Thoracic aorta (tissue), 2 donors: Measurements from ENCODE around the gene OR2T1. TPM values are rescaled to one million over a fixed set of nuclear protein-coding genes. Genes with fewer than 3 reads are reported as not detected.

Source experiments
- ATAC-seq: fragments of 150-250 bp; one replicate; pipeline ENCODE4 v1.8.0; 2017; ENCODE audit warnings: low read depth; ENCODE audit not compliant: insufficient number of reproducible peaks, low FRiP score
- DNase-seq: peaks from one replicate; pipeline ENCODE4 v3.0.0-alpha.2; 2020; ENCODE audit warnings: low spot score
- H3K27ac ChIP-seq, 2 donors: fragments of 200-600 bp; sonication (generic); 1 replicate in 1 of 2; 2 replicates in 1 of 2; pipeline ENCODE4 v1.5.1; 2016; ENCODE audit warnings: mild to moderate bottlenecking in 2 of 2, moderate library complexity in 2 of 2
- H3K27me3 ChIP-seq: fragments of 200-600 bp; sonication (generic); replicated peaks from 2 replicates; pipeline ENCODE4 v1.6.0; 2016; ENCODE audit warnings: mild to moderate bottlenecking; ENCODE audit not compliant: insufficient read depth
- H3K36me3 ChIP-seq: fragments of 200-600 bp; sonication (generic); one replicate; pipeline ENCODE4 v1.5.1; 2016
- H3K4me1 ChIP-seq, 2 donors: fragments of 200-600 bp; sonication (generic); 1 replicate in 1 of 2; 2 replicates in 1 of 2; pipeline versions ENCODE4 v1.5.1 to v1.6.0; 2016; ENCODE audit warnings: low read depth in 2 of 2, mild to moderate bottlenecking in 1 of 2; ENCODE audit not compliant: control insufficient read depth in 1 of 2
- H3K4me3 ChIP-seq: fragments of 200-600 bp; sonication (generic); 2 replicates; pipeline ENCODE4 v1.5.1; 2016; ENCODE audit warnings: mild to moderate bottlenecking
- H3K9me3 ChIP-seq: fragments of 200-600 bp; sonication (generic); 2 replicates; pipeline ENCODE4 v1.5.1; 2016
- CTCF ChIP-seq: fragments of 200-600 bp; sonication (generic); IDR thresholded peaks from one replicate; pipeline ENCODE4 v1.5.1; 2019; ENCODE audit warnings: antibody characterized with exemption
- total RNA-seq, 2 donors: library from RNA; depleted of rRNA; stranded (reverse); fragments of >200 nt; gene quantifications; one replicate each; pipeline versions ENCODE4 v1.1.0 to v1.2.3, GENCODE V29; 2016

Gene OR2T1
- total RNA-seq, 2 donors from 2014 or later, result not detected

GRCh38 chr1:248373761-248374160, 29.1 kb upstream of the OR2T1 start:
- H3K4me1 ChIP-seq, result no peaks in the 10 kb centered on the region
- DNase-seq, result no peak
- no peaks in the 10 kb centered on the region for H3K9me3 ChIP-seq
- no peak for TF ChIP-seq CTCF
- no peak overlapping the region for H3K27ac ChIP-seq
- H3K4me3 ChIP-seq, result no peak overlapping the region
- H3K27me3 ChIP-seq, result no peaks in the 10 kb centered on the region
- no peak for ATAC-seq
- no peaks in the 10 kb centered on the region for H3K36me3 ChIP-seq

GRCh38 chr1:248375446-248375845, 27.4 kb upstream of the OR2T1 start, which contains the start of gene OR2T6:
TSS of gene OR2T6 (plus strand) at chr1:248375746. CDS start at chr1:248387609, 11,863 bp downstream.
- no peak for TF ChIP-seq CTCF
- ATAC-seq, result no peak
- no peak within 1 kb of the TSS for H3K4me3 ChIP-seq
- H3K36me3 ChIP-seq, result no peaks in the 10 kb centered on the region
- no peaks in the 10 kb centered on the region for H3K4me1 ChIP-seq
- no peak within 1 kb of the TSS for H3K27ac ChIP-seq
- no peaks in the 10 kb centered on the region for H3K9me3 ChIP-seq
- no peaks in the 10 kb centered on the region for H3K27me3 ChIP-seq
- DNase-seq, result no peak

- TF ChIP-seq CTCF, result no peak
- no peak overlapping the region for H3K27ac ChIP-seq
- ATAC-seq, result no peak
- no peak overlapping the region for H3K4me3 ChIP-seq
- H3K4me1 ChIP-seq, result no peaks in the 10 kb centered on the region
- no peak for DNase-seq
- H3K27me3 ChIP-seq, result no peaks in the 10 kb centered on the region
- H3K36me3 ChIP-seq, result no peaks in the 10 kb centered on the region
- no peaks in the 10 kb centered on the region for H3K9me3 ChIP-seq
Measured at GRCh38 chr1:248376916-248377315, 25.9 kb upstream of the OR2T1 start.

DNA sequence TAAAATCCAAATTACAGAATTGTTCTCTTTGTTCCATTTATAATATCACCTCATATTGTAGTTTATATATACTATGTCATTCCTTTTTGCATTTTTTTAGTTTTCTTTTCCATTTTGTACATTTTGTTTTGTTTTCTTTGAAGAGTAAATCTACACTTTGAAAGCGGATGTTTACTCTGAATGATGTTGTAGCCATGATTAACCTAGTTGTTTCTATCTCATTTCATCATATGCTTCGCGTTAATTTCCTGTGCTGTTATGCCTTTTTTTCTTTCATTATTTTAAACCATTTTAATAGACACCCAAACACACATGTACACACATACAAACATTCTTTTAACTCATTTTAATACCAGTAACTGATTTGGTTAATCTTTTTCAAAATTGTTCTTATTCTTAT, 22.0 kb upstream of the OR2T1 start:
- DNase-seq (no peak), ATAC-seq (no peak)
- Histone ChIP-seq H3K9me3 (no peaks in the 10 kb centered on the region), H3K4me3 (no peak overlapping the region), H3K4me1 (no peaks in the 10 kb centered on the region), H3K27me3 (no peaks in the 10 kb centered on the region), H3K27ac (no peak overlapping the region), H3K36me3 (no peaks in the 10 kb centered on the region)
- no peak for TF ChIP-seq CTCF

GRCh38 chr1:248388426-248388825, 14.4 kb upstream of the OR2T1 start:
- TF ChIP-seq CTCF, result no peak
- Histone ChIP-seq H3K4me1 (no peaks in the 10 kb centered on the region), H3K36me3 (no peaks in the 10 kb centered on the region), H3K27me3 (no peaks in the 10 kb centered on the region), H3K4me3 (no peak overlapping the region), H3K27ac (no peak overlapping the region), H3K9me3 (no peaks in the 10 kb centered on the region)
- DNase-seq, result no peak
- no peak for ATAC-seq
